ENCODE data around the gene MED8. TPM values are rescaled to one million over a fixed set of nuclear protein-coding genes. Genes with fewer than 3 reads are reported as not detected.

The MED8 gene
- total and polyA plus RNA-seq, 2 of the 8 experiments (the other 6 are each of a cell fraction or from before 2014, with no cell fraction given), result 7.0 to 20.6 TPM

GRCh38 chr1:43431676-43432075 is 42.1 kb upstream of the MED8 start:
- no peak overlapping the region for H3K23ac ChIP-seq (ENCODE audit: insufficient read length)
- FAIRE-seq (no peak), DNase-seq (ENCODE audit: low read depth in 1 of 2, low spot score in 2 of 2) (no peak)
- H3K79me2 ChIP-seq (ENCODE audit: control insufficient read depth in 1 of 2, insufficient read depth in 2 of 2, low read length in 2 of 2), result no peaks in the 10 kb centered on the region
- H2BK20ac ChIP-seq (ENCODE audit: low read length), result no peak overlapping the region
- H3K9me3 ChIP-seq (ENCODE audit: insufficient read depth in 2 of 2, low read depth in 1 of 2, low read length in 1 of 2), result no peaks in the 10 kb centered on the region
- H3K36me3 ChIP-seq (ENCODE audit: control insufficient read depth in 2 of 4, insufficient read depth in 4 of 4, low read length in 3 of 4), result peaks cover 2 to 50% (median 24%) of the 10 kb centered on the region in 4 experiments
- H2BK12ac ChIP-seq (ENCODE audit: low read depth, low read length), result no peak overlapping the region
- no peak overlapping the region for H4K91ac ChIP-seq (replicated peaks; ENCODE audit: insufficient read length, low read length)
- H4K5ac ChIP-seq (ENCODE audit: insufficient read length, low read depth, low read length), result no peak overlapping the region
- H2BK5ac ChIP-seq (ENCODE audit: low read depth, low read length), result no peak overlapping the region
- H3K27me3 ChIP-seq (replicated peaks in 1 of 4; ENCODE audit: control insufficient read depth in 3 of 4, extremely low read depth in 1 of 4, insufficient read depth in 3 of 4, low read length in 3 of 4), result no peaks in the 10 kb centered on the region
- no peak overlapping the region for H2BK120ac ChIP-seq (replicated peaks; ENCODE audit: low read depth, low read length)
- no peak overlapping the region for H3K4me3 ChIP-seq (ENCODE audit: extremely low read depth in 1 of 4, insufficient read depth in 2 of 4, low read depth in 3 of 4, low read length in 4 of 4)
- H4K8ac ChIP-seq (ENCODE audit: extremely low read depth, insufficient read depth, low read length), result no peak overlapping the region
- H3K9ac ChIP-seq (replicated peaks in 1 of 4; ENCODE audit: extremely low read depth in 1 of 4, low read depth in 3 of 4, low read length in 3 of 4), result no peak overlapping the region
- no peaks in the 10 kb centered on the region for H3K4me1 ChIP-seq (replicated peaks in 1 of 4; ENCODE audit: control insufficient read depth in 3 of 4, insufficient read depth in 4 of 4, low read length in 3 of 4)
- 89% methylated on average over 9 of the region's 9 CpGs; no CpG with 5 or more reads in 1 of the 2 experiments for WGBS, 2 experiments (ENCODE audit: extremely low coverage in 1 of 2, insufficient coverage in 1 of 2, insufficient read length in 1 of 2, insufficient replicate concordance in 2 of 2, low coverage in 1 of 2, low lambda C conversion rate in 2 of 2, missing lambda C conversion rate in 1 of 2)
- CTCF ChIA-PET (ENCODE audit: partially characterized antibody), result no interaction called here
- no peak overlapping the region for H3K14ac ChIP-seq (ENCODE audit: insufficient read length)
- H3K56ac ChIP-seq (replicated peaks; ENCODE audit: insufficient read length, low read depth, low read length), result no peak overlapping the region
- H3K27ac ChIP-seq (ENCODE audit: low read depth, low read length), result no peak overlapping the region
- H2AK5ac ChIP-seq (ENCODE audit: low read depth, low read length), result no peak overlapping the region
- H4K20me1 ChIP-seq (replicated peaks in 1 of 2; ENCODE audit: control insufficient read depth in 1 of 2, insufficient read depth in 2 of 2, low read length in 2 of 2), result peaks cover 0 to 4% of the 10 kb centered on the region in 2 experiments
- H2AFZ ChIP-seq (ENCODE audit: low read length), result no peak overlapping the region
- no peak overlapping the region for H3K4ac ChIP-seq (replicated peaks; ENCODE audit: insufficient read length, low read depth, low read length)
- H3K18ac ChIP-seq (ENCODE audit: extremely low read depth, low read length), result no peak overlapping the region
- POLR2A ChIA-PET (ENCODE audit: partially characterized antibody), result interaction anchor here (1.4 kb wide), 1 partner anchor 11 kb away, joined by 5 read pairs; no protein-coding TSS in a partner anchor
- H3K79me1 ChIP-seq (ENCODE audit: low read depth, low read length), result no peaks in the 10 kb centered on the region
- H3K4me2 ChIP-seq (ENCODE audit: insufficient read depth in 1 of 2, low read depth in 2 of 2, low read length in 2 of 2), result no peak overlapping the region
- H2BK15ac ChIP-seq (ENCODE audit: low read length), result no peak overlapping the region
- H3K23me2 ChIP-seq (ENCODE audit: low read depth, low read length), result no peaks in the 10 kb centered on the region
- TF ChIP-seq JUN (IDR thresholded peaks at IDR 0.05; ENCODE audit: low read depth, low read length) (no peak), RXRA (IDR thresholded peaks at IDR 0.05; ENCODE audit: insufficient read depth, low read depth, low read length) (no peak), BCL11A (IDR thresholded peaks at IDR 0.05; ENCODE audit: low read depth in 2 of 2, low read length in 2 of 2) (no peak), GTF2F1 (IDR thresholded peaks at IDR 0.05; ENCODE audit: borderline replicate concordance, low read depth, low read length) (no peak), CEBPB (IDR thresholded peaks at IDR 0.05; ENCODE audit: low read depth, low read length) (no peak), CBX8 (IDR thresholded peaks at IDR 0.05; ENCODE audit: borderline replicate concordance, low read depth, low read length) (no peak), YY1 (IDR thresholded peaks at IDR 0.05; ENCODE audit: low read depth, low read length) (no peak), KDM4A (IDR thresholded peaks at IDR 0.05; ENCODE audit: low read depth, low read length, severe bottlenecking) (no peak), E2F6 (IDR thresholded peaks at IDR 0.05) (no peak), HDAC6 (IDR thresholded peaks at IDR 0.05; ENCODE audit: low read depth, low read length) (no peak), POU5F1 (IDR thresholded peaks at IDR 0.05; ENCODE audit: low read depth, low read length) (no peak), TBP (IDR thresholded peaks at IDR 0.05; ENCODE audit: low read depth, low read length) (no peak), PHF8 (conservative IDR thresholded peaks at IDR 0.05; ENCODE audit: low read depth, low read length) (no peak)

All from H1 (cell line).